T1000 (cell line): Measurements from ENCODE around the gene ISCU.
"Not testable (repeated sequence)": the region's sequence is repeated elsewhere in the genome, so short reads cannot be mapped to it uniquely, and the experiment has no call there.

Experiments
- DNase-seq: peaks from one replicate; lab custom pipeline; 2025; ENCODE audit warnings: mixed read lengths; lab: John Stamatoyannopoulos, UW

The ISCU gene

DNA sequence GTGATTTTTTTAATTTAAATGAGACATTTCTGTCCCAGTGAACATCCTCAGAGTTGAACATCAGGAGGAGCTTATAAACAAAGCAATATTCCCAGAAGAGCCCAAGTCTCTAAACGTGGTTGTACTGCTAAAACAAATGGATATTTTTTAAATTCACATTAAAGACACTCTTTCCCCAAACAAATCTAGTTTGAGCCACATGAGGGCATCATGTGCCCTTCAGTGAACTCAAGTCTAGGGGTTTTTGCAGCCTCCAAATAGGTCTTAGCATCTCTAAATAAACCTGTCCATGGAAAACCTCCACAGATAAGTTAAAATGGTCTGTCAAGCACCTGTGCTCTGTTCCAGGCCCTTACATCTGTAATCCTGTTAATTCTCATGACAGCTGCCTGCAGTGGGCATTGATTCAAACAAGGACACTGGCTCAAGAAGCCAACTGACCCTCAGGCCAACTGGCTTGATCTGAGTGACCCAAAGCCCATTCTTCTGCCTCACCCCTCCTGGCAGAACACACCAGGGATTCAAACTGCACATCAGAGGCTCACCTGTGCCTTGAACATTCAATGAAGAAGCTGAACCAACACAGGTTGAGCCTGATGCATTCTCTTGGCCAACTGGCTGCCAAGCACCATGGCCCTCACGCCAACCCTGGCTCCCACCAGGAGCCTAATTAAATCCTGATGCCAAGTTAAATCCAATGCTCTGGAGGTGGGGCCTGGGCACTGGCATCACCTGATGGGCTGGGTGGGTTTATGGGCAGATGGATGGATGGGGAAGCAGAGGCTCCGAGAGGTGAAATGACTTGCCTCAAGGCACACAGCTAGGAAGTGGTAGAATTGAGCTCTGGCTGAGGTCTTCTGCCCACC is 8.6 kb downstream of the ISCU start:
- DNase-seq = no peak

DNA sequence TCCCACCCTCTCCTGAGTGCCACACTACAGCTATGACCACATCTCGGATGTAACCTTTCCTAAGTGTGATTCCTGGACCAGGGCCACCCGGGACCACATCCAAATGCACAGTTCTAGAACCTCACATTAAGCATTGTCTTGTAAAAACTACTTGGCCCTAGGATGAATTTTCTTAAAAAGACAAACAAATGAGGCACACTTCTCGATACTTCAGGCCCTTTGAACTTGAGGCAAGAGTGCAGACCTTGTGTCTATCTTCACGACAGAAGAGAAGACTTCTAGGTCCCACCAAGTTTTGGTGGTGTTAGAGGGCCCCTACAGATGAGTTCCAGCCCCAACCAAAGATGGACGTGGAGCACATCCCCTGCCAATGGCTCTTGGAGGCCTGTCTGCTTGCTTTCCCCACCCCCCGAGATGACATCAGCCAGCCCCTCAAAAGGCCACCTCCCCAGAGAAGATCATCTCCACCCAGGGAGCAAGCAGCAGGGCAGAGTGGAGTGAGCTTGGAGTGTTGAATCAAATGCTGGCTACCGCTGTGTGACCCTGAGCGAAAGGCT is 9.3 kb downstream of the ISCU start:
- no peak for DNase-seq

DNA sequence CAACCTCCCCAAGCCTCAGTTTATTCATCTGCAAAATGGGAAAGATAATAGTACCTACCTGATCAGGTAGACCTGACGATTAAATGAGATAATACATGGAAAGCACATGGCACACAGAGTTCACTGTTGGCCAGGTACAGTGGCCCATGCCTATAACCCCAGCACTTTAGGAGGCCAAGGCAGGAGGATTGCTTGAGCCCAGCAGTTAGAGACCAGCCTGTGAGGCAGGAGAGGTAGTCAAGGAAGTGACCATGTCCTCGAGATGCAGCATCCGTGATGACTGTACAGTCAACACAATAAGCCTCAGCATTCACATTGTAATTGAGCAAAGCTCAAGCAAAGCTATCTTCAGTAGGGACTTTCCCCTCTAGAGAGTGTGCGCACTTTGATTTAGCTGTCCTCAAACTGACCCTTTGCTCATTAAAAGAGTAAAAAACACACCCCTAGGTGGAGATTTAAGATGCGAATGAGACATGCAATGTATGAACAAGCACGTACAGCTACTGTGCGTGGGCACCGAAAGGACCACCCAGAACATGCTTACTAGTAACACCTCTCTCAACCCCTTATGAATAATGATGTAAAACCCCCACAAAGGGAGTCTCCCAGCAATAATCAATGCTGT is 9.9 kb downstream of the ISCU start:
- no peak for DNase-seq

DNA sequence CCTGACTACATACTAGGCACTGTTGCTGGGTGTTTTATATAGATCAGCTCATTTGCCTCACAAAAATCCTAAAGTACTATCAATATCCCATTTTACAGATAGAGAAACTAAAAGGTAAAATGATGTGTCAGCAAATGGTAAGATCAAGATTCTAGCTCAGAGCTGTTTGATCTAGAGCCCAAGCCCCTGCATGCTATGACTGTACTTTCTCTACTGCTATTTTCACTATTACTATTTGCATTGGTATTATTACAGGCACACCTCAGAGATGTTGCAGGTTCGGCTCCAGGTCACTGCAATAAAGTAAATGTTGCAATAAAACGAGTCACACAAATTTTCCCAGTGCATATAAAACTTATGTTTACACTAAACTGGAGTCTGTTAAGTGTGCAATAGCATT is 10.9 kb downstream of the ISCU start:
- DNase-seq = no peak

DNA sequence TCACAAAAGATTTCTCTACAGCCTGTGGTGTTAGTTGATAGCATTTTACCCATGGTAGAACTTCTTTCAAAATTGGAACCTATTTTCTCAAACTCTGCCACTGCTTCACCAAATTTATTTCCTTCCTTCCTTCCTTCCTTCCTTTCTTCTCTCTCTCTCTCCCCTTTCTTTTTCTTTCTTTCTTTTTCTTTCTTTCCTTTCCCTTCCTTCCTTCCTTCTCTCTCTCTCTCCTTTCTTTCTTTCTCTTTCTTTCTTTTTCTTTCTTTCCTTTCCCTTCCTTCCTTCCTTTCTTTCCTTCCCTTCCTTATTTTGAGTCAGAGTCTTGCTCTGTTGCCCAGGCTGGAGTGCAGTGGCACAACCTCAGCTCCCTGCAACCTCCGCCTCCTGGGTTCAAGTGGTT is 11.9 kb downstream of the ISCU start:
- DNase-seq = not testable (repeated sequence)

DNA sequence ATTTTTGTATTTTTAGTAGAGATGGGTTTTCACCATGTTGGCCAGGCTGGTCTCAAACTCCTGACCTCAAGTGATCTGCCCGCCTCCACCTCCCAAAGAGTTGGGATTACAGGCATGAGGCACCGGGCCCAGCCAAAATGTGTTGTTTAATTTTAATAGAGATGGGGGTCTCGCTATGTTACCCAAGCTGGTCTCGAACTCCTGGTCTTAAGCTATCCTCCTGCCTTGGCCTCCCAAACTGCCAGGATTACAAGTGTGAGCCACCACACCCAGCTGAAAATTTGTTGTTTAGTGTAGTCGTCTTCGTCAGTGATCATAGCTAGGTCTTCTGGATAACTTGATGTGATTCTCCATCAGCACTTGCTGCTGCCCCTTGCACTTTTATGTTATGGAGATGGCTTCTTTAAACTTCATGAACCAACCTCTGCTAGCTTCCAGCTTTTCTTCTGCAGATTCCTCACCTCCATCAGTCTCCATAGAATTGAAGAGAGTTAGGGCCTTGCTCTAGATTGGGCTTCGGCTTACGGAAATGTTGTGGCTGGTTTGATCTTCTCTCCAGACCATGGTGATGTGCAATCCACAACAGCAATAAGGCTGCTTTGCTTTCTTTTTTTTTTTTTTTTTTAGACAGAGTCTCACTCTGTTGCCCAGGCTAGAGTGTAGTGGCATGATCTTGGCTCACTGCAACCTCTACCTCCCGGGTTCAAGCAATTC is 13.0 kb downstream of the ISCU start:
- DNase-seq = no peak

DNA sequence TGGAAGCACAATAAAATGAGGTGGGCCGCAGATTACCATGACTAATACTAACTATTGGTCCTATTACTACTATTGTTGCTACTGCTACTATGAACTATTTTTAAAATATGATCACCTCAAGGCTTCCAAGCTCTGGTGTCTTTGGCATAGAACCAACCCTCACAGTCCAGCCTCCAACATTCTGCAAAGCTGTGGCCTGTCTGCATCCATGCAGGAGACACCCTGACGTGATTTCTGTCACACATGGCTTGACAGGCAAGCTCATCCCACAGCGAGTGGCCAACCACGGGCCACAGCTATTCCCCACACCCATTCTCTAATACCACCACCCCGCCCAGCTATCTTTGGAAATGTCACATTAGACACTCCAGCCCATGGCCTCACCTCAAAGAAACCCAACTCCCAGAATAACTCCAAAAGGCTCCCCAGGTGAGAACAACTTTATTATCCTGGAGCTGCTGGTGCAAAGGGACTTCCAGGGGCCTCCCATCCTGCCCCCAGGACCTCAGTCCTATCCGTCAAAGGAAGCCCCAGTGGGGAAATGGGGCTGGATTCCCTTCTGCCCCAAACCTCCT is 14.4 kb downstream of the ISCU start:
- DNase-seq = no peak

DNA sequence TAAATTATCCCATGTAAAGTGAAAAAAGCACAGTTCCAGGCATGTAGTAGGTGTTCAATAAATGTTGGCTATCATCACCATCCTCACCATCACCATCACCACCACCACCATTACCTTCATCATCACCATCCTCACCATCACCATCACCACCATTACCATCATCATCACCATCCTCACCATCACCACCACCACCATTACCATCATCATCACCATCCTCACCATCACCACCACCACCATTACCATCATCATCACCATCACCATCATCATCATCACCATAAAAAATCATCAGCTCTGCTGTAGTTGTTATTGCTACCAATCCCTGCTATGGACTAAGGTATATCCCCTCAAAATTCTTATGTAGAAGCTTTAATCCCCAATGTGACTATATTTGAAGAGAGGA is 15.1 kb downstream of the ISCU start:
- DNase-seq = no peak

DNA sequence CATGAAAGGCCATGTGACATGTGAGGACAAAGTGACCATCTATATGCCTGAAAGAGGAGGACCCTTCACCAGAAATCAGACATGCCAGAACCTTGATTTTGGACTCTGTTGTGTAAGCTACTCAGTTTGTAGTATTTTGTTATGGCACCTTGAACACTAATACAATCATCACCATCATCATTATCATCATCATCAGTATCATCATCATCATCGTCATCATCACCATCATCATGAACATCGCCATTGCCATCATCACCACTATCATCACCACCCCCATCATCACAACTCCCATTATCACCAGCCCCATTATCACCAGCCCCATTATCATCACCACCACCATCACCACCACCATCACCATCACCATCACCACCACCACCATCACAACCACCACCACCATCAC is 15.9 kb downstream of the ISCU start:
- DNase-seq = no peak

DNA sequence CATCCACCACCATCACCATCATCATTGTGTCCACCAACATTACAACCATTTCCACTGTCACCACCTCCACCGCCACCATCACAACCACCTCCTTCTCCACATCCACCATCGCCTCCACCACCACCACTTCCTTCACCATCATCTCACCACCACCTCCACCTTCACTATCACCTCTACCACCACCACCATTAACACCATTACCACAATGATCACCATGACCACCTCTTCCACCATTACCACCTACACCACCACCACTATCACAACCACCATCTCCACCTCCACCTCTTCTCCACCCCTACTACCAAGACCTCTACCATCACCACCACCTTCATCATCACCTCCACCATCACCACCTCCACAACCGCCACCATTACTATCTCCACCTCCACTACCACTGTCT is 16.4 kb downstream of the ISCU start:
- DNase-seq = no peak

DNA sequence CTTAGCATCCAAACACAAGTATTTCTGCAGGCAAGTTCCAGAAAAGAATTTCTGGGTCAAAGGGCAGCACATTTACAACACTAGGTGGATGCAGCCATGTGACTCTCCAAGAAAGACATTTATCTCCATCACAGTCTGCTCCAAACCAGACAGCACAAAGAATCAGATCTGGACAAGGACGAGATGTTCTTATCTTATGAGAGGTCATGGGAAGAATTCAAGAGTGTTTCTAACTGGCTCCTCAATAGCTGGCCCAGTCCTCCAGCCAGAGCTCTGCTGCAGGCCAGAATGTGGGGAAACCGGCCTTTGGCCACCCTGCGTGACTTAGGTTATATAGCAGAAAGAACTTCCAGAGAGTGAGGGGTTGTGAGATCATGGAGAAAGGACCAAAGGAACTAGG is 18.1 kb downstream of the ISCU start:
- no peak for DNase-seq

DNA sequence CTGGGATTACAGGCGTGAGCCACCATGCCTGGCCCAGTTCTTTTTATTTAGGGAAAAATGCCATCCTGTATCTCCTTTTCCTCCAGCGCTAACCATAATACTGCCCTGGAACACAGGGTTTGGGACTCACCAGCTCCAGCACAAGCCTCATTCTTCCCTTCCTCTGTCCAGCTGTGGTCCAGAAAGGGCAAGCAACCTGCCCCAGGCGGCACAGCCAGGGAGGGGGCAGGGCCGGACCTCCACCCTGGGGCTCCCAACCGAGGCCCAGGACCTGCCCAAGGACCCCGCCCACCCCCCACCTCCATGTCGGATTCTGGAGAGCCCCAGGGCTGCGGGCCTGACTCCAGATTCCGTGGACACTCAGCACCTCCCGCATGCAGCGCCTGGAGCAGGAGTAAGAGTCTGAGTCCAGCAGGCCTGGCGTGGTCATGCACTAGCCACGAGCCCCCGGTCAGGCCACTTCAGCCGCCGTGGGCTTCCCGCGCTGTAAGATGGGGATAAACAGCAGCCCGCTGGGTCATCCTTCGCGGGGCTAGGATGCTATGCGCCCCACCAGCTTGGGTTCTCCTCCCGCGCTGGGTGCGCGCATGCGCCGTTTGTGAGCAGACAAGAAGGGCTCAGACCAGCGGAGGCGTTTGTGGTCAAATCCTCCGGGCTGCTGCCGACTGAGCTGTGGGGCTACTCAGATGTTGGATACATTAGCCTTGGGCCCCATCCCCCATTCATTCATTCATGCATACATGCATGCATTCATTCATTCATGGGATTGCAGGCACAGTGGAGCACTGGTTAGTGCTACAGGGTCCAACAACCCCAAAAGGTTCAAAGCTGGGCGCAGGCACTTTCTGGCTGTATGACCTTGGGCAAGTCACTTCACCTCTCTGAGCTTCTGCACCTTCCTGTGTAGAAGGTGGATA is 19.2 kb downstream of the ISCU start:
- DNase-seq = no peak

DNA sequence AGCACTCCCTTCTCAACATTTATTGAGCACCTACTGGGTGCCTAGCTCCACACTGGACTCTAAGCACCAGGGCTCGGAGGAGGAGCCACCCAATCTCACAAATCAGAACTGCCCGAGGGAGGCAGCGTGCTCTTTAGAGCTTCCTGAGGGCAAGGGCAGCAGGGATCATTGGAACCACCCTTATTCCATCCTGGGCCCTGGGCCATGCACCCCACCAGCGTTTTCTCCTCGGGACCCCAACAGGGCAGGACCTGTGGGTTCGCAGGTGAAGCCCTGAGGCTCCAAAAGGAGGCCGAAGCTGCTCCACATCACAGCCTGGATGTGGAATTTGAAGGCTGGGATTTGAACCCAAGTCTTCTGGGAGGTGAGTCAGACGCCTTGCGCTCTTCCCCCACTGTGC is 20.1 kb downstream of the ISCU start:
- no peak for DNase-seq

DNA sequence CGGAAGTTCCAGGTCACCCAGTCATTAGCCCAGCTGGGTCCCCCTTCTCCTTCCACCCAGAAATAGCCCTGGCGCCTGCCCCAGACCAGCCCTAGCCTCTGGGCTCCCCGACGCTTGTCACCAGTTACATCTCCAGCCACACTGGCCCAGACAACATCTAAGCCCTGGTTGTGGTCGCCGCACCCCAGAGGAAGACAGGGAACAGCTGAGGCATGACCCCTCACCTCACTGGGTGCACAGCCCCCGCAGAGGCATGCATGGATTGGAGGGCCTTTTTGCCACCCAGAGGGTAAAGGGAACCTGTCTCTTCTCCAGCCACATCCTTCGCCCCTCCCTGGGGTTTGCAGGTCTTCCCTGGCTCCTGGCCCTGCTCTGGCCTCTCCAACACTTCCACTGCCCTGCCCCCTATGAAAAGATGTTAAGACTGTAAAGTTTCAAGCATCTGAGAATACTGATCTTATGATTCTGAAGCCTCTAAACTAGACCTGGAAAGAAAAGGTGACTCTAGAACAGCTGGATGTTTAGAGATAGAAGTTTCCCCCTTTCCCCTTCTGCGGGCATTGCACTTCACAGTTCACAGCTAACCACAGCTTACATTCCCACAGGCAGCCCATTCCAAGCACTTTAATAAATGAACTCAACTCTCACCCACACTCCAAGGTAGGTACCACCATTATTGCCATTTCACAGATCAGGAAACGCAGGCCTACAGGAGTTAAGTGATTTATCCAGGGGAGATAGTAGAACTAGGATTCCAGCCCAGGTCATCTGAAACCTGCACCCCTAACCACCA is 20.8 kb downstream of the ISCU start:
- DNase-seq = no peak

DNA sequence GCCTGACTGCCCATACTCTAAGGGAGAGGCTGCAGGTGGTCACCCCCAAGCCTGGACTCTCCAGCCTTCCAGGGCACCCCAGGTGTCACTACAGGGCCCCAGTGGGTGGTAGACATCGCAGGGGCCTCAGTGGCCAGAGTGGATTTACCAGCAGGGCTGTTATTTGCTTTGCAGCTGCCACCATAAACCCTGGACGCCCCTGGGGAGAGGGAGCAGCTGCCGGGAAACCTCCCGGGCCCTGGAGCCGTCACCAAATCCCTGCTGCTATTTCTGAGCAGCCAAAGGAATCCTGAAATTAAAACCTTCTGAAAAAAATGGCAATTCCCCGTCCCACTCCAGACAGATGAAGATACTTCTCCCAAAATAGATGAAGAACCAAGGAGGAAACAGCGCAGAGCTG is 21.6 kb downstream of the ISCU start:
- no peak for DNase-seq

DNA sequence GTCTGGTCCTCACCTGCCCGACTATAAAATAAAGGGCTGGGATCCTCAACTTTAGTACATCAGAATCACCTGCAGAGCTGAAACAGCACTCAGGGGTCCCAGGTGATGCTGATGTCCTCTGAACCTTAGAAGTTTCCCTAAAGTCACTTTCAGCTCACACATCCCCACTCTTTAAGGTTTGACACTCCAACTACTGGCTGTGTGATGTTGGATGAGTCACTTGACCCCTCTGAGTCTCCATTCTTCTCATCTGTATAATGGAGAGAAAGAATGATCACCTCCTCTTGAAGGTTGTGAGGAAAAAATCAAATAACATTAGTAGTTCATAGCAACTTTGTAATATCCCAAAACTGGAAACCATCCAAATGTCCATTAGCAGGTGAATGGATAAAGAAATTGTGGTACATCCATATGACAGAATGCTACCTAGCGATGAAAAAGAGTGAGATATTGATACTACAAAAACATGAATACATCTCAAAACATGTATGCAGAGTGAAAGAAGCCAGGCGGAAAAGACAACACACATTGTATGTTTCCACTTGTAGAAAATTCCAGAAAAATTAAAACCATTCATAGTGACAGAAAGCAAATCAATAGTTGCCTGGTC is 22.2 kb downstream of the ISCU start:
- no peak for DNase-seq

DNA sequence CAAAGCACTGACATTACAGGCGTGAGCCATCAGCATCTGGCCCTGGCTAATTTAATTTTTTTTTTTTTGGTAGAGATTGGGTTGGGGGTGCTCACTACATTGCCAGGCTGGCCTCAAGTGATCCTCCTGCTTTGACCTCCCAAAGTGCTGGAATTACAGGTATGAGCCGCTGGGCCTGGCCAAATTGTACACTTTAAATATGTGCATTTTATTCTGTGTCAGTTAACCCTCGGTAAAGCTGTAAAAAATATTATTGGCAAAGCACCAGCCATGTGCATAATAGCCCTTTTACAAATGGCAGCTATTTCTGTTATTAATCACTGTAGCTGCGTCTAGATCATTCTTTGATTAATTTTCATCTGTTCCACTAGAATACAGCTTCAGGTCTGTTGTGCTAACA is 23.5 kb downstream of the ISCU start:
- no peak for DNase-seq

DNA sequence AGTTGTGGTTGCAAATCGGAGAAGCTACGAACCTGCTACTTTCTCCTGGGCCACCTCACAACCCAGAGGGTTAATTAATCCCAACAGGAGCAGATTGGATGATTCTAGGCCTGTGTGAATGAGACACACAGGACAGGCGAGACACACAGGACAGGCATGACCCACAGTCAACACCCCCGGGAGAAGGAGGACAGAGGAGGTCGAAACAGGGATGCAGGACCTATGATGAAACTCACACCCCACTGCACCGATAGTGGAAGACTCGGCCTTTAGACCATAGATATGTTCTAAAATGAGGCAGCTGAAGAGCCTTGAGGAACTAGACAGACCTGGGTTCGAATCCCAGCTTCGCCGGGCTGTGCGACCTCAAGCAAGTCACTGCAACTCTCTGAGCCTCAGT is 23.9 kb downstream of the ISCU start:
- no peak for DNase-seq

DNA sequence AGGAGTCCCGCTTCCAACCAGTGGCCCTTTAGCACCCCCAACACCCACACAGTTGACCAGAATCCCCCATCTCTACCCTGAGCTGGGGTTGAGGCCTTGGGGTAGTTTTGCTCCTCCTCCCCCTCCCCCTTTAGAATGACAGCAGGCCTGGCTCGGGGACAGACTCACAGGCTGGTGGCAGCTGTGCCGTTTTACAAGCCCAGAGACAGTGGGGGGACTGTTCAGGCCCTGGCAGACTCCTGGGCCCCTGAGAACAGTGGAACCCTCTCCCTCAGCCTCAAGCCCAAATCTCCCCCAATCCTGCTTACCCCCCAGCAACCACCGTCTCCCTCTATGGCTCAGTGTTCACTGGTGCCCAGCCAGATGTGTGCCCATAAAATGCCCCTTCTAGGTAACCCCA is 25.4 kb downstream of the ISCU start:
- DNase-seq = no peak
